SK-N-SH (cell line): ENCODE data around the gene PODXL2. TPM values are rescaled to one million over a fixed set of nuclear protein-coding genes. Genes with fewer than 3 reads are reported as not detected.
"Not testable (repeated sequence)": the region's sequence is repeated elsewhere in the genome, so short reads cannot be mapped to it uniquely, and the experiment has no call there.

Experiments
- CTCF ChIA-PET: fragments of 300-600, 350-600 bp; formaldehyde crosslinking; extraction: SDS; loops from one replicate; lab custom pipeline; 2021; lab: Yijun Ruan, JAX
- POLR2A ChIA-PET: fragments of 350-600 bp; sonication (Branson Sonifier 250); formaldehyde crosslinking; extraction: SDS; loops from one replicate; lab custom pipeline; 2020; ENCODE audit warnings: antibody characterized with exemption, inconsistent platforms; lab: Yijun Ruan, JAX
- DNase-seq: peaks from one replicate; pipeline ENCODE4 v3.0.0; 2012
- H2AFZ ChIP-seq: fragments of 200-600 bp; sonication (generic); 2 replicates; pipeline ENCODE4 v1.8.1; 2016; ENCODE audit warnings: antibody characterized with exemption, mild to moderate bottlenecking, low read depth
- H3F3A ChIP-seq: fragments of 200-600 bp; sonication (generic); replicated peaks from 2 replicates; pipeline ENCODE3; 2016; ENCODE audit warnings: antibody characterized with exemption, mild to moderate bottlenecking; ENCODE audit not compliant: insufficient read depth
- H3K27ac ChIP-seq, 2 experiments: fragments of 200-500 bp in 1 of 2; fragments of 200-600 bp in 1 of 2; sonication (Bioruptor generic) in 1 of 2; sonication (generic), shearing (Covaris generic) in 1 of 2; 2 replicates each; pipeline versions ENCODE4 v1.5.1 to v1.6.1; 2014 to 2016; ENCODE audit warnings: low read depth in 2 of 2, inconsistent platforms in 1 of 2, low read length in 1 of 2, mild to moderate bottlenecking in 1 of 2, mixed read lengths in 1 of 2
- H3K27me3 ChIP-seq: fragments of 200-600 bp; sonication (generic), shearing (Covaris generic); 2 replicates; pipeline ENCODE4 v1.6.1; 2016; ENCODE audit warnings: mixed run types; ENCODE audit not compliant: insufficient read depth
- H3K36me3 ChIP-seq, 2 experiments: fragments of 200-500 bp in 1 of 2; fragments of 200-600 bp in 1 of 2; sonication (Bioruptor generic) in 1 of 2; sonication (generic) in 1 of 2; replicated peaks in 1 of 2; 2 replicates each; pipeline versions ENCODE3 to v1.5.1; 2014 to 2016; ENCODE audit warnings: low read length in 1 of 2, mild to moderate bottlenecking in 1 of 2; ENCODE audit not compliant: insufficient read depth in 2 of 2, control insufficient read depth in 1 of 2
- H3K4me1 ChIP-seq, 2 experiments: fragments of 200-500 bp in 1 of 2; fragments of 200-600 bp in 1 of 2; sonication (Bioruptor generic) in 1 of 2; sonication (generic), shearing (Covaris generic) in 1 of 2; 2 replicates each; pipeline versions ENCODE4 v1.5.1 to v1.6.1; 2014 to 2016; ENCODE audit warnings: low read depth in 1 of 2, low read length in 1 of 2, mixed run types in 1 of 2; ENCODE audit not compliant: insufficient read depth in 2 of 2, control insufficient read depth in 1 of 2
- H3K4me2 ChIP-seq: fragments of 200-600 bp; sonication (generic), shearing (Covaris generic); 2 replicates; pipeline ENCODE4 v1.6.1; 2017; ENCODE audit warnings: mixed run types
- H3K4me3 ChIP-seq, 2 experiments: fragments of 200-500 bp in 1 of 2; fragments of 200-600 bp in 1 of 2; sonication (Bioruptor generic) in 1 of 2; sonication (generic), shearing (Covaris generic) in 1 of 2; 2 replicates each; pipeline versions ENCODE4 v1.5.1 to v1.8.1; 2014 to 2016; ENCODE audit warnings: low read depth in 2 of 2, inconsistent platforms in 1 of 2, low read length in 1 of 2, mild to moderate bottlenecking in 1 of 2, mixed read lengths in 1 of 2, moderate library complexity in 1 of 2
- H3K79me2 ChIP-seq: fragments of 200-600 bp; sonication (generic); 2 replicates; pipeline ENCODE4 v1.8.1; 2017; ENCODE audit warnings: mild to moderate bottlenecking; ENCODE audit not compliant: insufficient read depth
- H3K9ac ChIP-seq: fragments of 200-600 bp; sonication (generic); 2 replicates; pipeline ENCODE4 v1.6.1; 2017; ENCODE audit warnings: mixed run types
- H3K9me2 ChIP-seq: fragments of 200-600 bp; sonication (generic); 2 replicates; pipeline ENCODE4 v1.6.1; 2017; ENCODE audit warnings: mixed run types
- H3K9me3 ChIP-seq: fragments of 200-600 bp; sonication (generic); 2 replicates; pipeline ENCODE4 v1.6.1; 2017; ENCODE audit warnings: mixed run types, mild to moderate bottlenecking, moderate library complexity
- H4K20me1 ChIP-seq: fragments of 200-600 bp; sonication (generic); 2 replicates; pipeline ENCODE4 v1.6.1; 2017; ENCODE audit warnings: mild to moderate bottlenecking, mixed run types; ENCODE audit not compliant: insufficient read depth
- CHD2 ChIP-seq: fragments of 150-350 bp; IDR thresholded peaks from 2 replicates; pipeline ENCODE4 v1.6.1; 2018; ENCODE audit warnings: low read length; ENCODE audit not compliant: partially characterized antibody
- ELF1 ChIP-seq: IDR thresholded peaks from 2 replicates; pipeline ENCODE4 v1.4.0; 2012
- EZH2phosphoT487 ChIP-seq: fragments of 200-600 bp; sonication (generic); IDR thresholded peaks from 2 replicates; pipeline ENCODE4 v1.6.1; 2017; ENCODE audit warnings: low read depth, mixed run types, mild to moderate bottlenecking, antibody characterized with exemption, moderate library complexity, borderline replicate concordance
- FOXM1 ChIP-seq: IDR thresholded peaks from 2 replicates; pipeline ENCODE4 v1.4.0; 2012; ENCODE audit warnings: low read depth, mild to moderate bottlenecking
- GATA2 ChIP-seq: sonication (generic); formaldehyde crosslinking; IDR thresholded peaks from 2 replicates; pipeline ENCODE4 v1.5.0; 2020; ENCODE audit warnings: mild to moderate bottlenecking, missing genetic modification reagents
- JUND ChIP-seq: IDR thresholded peaks from 2 replicates; pipeline ENCODE4 v1.4.0; 2012
- MEF2A ChIP-seq: IDR thresholded peaks from 2 replicates; pipeline ENCODE4 v1.4.0; 2012; ENCODE audit warnings: low read depth, borderline replicate concordance
- MXI1 ChIP-seq: IDR thresholded peaks from 2 replicates; pipeline ENCODE4 v1.6.1; 2012; ENCODE audit warnings: mild to moderate bottlenecking, low read depth, low read length, improper control_type of control experiment
- NFIC ChIP-seq: IDR thresholded peaks from 2 replicates; pipeline ENCODE4 v1.4.0; 2012; ENCODE audit warnings: borderline replicate concordance
- RAD21 ChIP-seq: IDR thresholded peaks from 2 replicates; pipeline ENCODE4 v1.6.1; 2012; ENCODE audit warnings: mild to moderate bottlenecking, low read length
- RCOR1 ChIP-seq: fragments of 150-350 bp; IDR thresholded peaks from 2 replicates; pipeline ENCODE4 v1.6.1; 2017; ENCODE audit warnings: antibody characterized with exemption, low read length
- RFX5 ChIP-seq: IDR thresholded peaks from 2 replicates; pipeline ENCODE4 v1.6.1; 2012; ENCODE audit warnings: mild to moderate bottlenecking, improper control_type of control experiment, low read length
- SIN3A ChIP-seq: IDR thresholded peaks from 2 replicates; pipeline ENCODE4 v1.6.1; 2012; ENCODE audit warnings: low read depth, mild to moderate bottlenecking, low read length, moderate library complexity, borderline replicate concordance
- SMC3 ChIP-seq: IDR thresholded peaks from 2 replicates; pipeline ENCODE4 v1.6.1; 2012; ENCODE audit warnings: low read depth, low read length, improper control_type of control experiment
- TEAD4 ChIP-seq: IDR thresholded peaks from 2 replicates; pipeline ENCODE4 v1.4.0; 2012; ENCODE audit warnings: mild to moderate bottlenecking, borderline replicate concordance; ENCODE audit not compliant: insufficient read depth
- YY1 ChIP-seq: IDR thresholded peaks from 2 replicates; pipeline ENCODE4 v1.4.0; 2012; ENCODE audit warnings: low read depth, mild to moderate bottlenecking
- whole genome bisulfite sequencing: methylation state at CpG from one replicate; pipeline ENCODE4 v1.1.6; 2017; ENCODE audit warnings: low lambda C conversion rate; 5-methylcytosine and 5-hydroxymethylcytosine counted together
- polyA plus RNA-seq, 3 experiments: library from polyadenylated mRNA; depleted of rRNA; stranded (reverse); fragments of >200 nt; gene quantifications; 2 replicates each; pipeline ENCODE4 v1.2.3, GENCODE V29; 2012
- TF ChIP-seq, protein P1 (sequence below): fragments of 150-350 bp; IDR thresholded peaks from 2 replicates; pipeline ENCODE4 v1.6.1; 2016; ENCODE audit warnings: mild to moderate bottlenecking, low read depth, low read length
- TF ChIP-seq, protein P2 (sequence below): IDR thresholded peaks from 2 replicates; pipeline ENCODE4 v1.4.0; 2012; ENCODE audit warnings: low read depth, borderline replicate concordance
- TF ChIP-seq, protein P3 (sequence below): IDR thresholded peaks from 2 replicates; pipeline ENCODE4; 2012
- TF ChIP-seq, protein P4 (sequence below): IDR thresholded peaks from 2 replicates; pipeline ENCODE4 v1.4.0; 2012; ENCODE audit warnings: low read depth, borderline replicate concordance

The PODXL2 gene
- polyA plus RNA-seq, 1 of the 3 experiments (the other 2 are of a cell fraction) = 27.5 TPM

DNA sequence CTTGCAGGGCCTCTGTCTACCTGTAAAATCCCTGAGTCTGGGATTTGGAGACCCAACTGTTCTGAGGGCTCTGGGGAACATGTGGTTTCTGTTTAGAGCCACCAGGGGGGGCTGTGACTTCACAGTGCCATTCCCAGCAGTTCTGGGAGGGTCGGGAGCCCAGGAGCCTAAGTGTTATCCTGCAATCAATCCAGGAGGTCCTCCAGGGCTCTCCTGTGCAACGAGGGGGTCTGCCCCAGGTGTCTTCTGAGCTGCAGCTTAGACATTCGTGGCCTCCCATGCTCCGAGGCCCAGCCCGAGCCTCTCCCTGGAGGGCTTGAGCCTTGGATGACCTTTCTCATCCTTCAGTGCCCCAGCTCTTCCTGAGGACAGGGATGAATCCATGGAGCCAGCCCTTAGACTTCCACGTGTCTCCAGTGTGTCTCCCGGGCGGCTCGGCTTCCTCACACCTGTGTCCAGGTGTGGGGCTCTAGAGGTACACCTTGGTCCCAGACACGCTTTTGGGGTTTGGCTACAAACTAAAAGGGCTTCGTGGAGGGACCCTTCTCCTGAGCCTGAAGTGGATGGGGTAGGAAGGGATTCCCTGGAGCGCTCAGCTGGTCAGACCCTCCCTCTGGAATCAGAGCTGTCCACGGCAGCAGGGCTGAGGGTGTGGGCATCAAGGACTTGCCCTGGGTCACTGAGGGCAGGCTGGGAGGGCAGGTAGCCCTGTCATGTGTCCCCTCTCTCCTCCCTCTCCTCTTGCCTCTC, 23.4 kb downstream of the PODXL2 start (continued):
- TF ChIP-seq, protein P1, sequence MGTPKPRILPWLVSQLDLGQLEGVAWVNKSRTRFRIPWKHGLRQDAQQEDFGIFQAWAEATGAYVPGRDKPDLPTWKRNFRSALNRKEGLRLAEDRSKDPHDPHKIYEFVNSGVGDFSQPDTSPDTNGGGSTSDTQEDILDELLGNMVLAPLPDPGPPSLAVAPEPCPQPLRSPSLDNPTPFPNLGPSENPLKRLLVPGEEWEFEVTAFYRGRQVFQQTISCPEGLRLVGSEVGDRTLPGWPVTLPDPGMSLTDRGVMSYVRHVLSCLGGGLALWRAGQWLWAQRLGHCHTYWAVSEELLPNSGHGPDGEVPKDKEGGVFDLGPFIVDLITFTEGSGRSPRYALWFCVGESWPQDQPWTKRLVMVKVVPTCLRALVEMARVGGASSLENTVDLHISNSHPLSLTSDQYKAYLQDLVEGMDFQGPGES = no peak
- TF ChIP-seq CHD2 (no peak), FOXM1 (no peak), RCOR1 (no peak), MEF2A (no peak), SIN3A (no peak), EZH2phosphoT487 (no peak), YY1 (no peak), SMC3 (peak; percentile 91), MXI1 (no peak), JUND (no peak), RAD21 (peak; percentile 88)
- TF ChIP-seq, all 33 proteins: peak for 4

DNA sequence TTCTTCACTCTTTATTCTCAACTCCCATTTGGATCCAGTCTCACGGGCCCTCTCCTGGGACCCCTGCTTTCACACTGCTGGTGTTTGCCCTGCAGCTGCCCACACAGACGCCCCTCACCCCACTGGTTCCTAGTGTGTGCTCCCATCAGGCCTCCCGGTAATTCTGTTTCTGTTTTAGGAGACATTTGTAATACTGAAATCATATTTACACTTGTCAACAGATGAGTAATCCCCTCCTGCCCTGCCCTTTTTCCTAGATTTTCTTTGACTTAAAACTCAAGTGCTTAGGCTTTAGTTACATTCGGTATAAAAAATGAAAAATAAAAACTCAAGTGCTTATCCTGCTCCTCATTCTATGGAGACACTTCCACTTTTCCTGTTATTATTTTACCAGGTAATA, 25.4 kb downstream of the PODXL2 start:
- WGBS = 74% methylated on average over 4 of the region's 4 CpGs
- POLR2A ChIA-PET = no interaction called here
- no peak for TF ChIP-seq TEAD4
- no peak for TF ChIP-seq NFIC
- TF ChIP-seq EZH2phosphoT487 = no peak
- TF ChIP-seq CHD2 = no peak
- no peak for TF ChIP-seq RFX5
- TF ChIP-seq, protein P2, sequence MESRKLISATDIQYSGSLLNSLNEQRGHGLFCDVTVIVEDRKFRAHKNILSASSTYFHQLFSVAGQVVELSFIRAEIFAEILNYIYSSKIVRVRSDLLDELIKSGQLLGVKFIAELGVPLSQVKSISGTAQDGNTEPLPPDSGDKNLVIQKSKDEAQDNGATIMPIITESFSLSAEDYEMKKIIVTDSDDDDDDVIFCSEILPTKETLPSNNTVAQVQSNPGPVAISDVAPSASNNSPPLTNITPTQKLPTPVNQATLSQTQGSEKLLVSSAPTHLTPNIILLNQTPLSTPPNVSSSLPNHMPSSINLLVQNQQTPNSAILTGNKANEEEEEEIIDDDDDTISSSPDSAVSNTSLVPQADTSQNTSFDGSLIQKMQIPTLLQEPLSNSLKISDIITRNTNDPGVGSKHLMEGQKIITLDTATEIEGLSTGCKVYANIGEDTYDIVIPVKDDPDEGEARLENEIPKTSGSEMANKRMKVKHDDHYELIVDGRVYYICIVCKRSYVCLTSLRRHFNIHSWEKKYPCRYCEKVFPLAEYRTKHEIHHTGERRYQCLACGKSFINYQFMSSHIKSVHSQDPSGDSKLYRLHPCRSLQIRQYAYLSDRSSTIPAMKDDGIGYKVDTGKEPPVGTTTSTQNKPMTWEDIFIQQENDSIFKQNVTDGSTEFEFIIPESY = no peak
- TF ChIP-seq MXI1 = no peak
- TF ChIP-seq, protein P3, sequence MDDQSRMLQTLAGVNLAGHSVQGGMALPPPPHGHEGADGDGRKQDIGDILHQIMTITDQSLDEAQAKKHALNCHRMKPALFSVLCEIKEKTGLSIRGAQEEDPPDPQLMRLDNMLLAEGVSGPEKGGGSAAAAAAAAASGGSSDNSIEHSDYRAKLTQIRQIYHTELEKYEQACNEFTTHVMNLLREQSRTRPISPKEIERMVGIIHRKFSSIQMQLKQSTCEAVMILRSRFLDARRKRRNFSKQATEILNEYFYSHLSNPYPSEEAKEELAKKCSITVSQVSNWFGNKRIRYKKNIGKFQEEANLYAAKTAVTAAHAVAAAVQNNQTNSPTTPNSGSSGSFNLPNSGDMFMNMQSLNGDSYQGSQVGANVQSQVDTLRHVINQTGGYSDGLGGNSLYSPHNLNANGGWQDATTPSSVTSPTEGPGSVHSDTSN = no peak
- no peak for TF ChIP-seq FOXM1
- no peak for TF ChIP-seq RCOR1
- TF ChIP-seq, protein P4, sequence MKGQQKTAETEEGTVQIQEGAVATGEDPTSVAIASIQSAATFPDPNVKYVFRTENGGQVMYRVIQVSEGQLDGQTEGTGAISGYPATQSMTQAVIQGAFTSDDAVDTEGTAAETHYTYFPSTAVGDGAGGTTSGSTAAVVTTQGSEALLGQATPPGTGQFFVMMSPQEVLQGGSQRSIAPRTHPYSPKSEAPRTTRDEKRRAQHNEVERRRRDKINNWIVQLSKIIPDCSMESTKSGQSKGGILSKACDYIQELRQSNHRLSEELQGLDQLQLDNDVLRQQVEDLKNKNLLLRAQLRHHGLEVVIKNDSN = no peak
- TF ChIP-seq SMC3 = no peak
- TF ChIP-seq GATA2 (CRISPR knock-in tag) = no peak
- TF ChIP-seq ELF1 = no peak
- Histone ChIP-seq H3K4me3 (no peak overlapping the region), H3K9ac (no peak overlapping the region), H3K9me2 (no peaks in the 10 kb centered on the region), H3K79me2 (no peaks in the 10 kb centered on the region), H2AFZ (no peak overlapping the region), H3K4me2 (no peak overlapping the region), H3K27me3 (no peaks in the 10 kb centered on the region), H3K9me3 (no peaks in the 10 kb centered on the region), H4K20me1 (no peaks in the 10 kb centered on the region), H3F3A (peaks cover 14% of the 10 kb centered on the region), H3K4me1 (peaks cover 0 to 8% of the 10 kb centered on the region in 2 experiments; a peak in 2 of 4 replicates), H3K36me3 (no peaks in the 10 kb centered on the region), H3K27ac (no peak overlapping the region)
- no peak for DNase-seq
- CTCF ChIA-PET = interaction anchor here (0.9 kb wide), 1 partner anchor 41 kb away, joined by 3 read pairs; no protein-coding TSS in a partner anchor

DNA sequence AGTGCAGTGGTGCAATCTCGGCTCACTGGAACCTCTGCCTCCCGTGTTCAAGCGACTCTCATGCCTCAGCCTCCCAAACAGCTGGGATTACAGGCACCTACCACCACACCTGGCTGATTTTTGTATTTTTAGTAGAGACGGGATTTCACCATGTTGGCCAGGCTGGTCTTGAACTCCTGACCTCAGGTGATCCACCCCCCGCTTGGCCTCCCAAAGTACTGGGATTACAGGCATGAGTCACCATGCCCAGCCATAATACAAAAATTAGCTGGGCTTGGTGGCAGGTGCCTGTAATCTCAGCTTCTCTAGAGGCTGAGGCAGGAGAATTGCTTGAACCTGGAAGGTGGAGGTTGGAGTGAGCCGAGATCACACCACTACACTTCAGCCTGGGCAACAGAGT, 26.0 kb downstream of the PODXL2 start:
- peaks cover 14% of the 10 kb centered on the region for H3F3A ChIP-seq
- POLR2A ChIA-PET = not testable (repeated sequence)
- CTCF ChIA-PET = interaction anchor here (0.9 to 1.7 kb wide), 2 partner anchors 41 to 80 kb away, joined by 3 to 7 read pairs; no protein-coding TSS in a partner anchor

More for the DNA sequence above, 26.0 kb downstream of the PODXL2 start:
- H3K27me3 ChIP-seq, H3K9ac ChIP-seq, H3K9me3 ChIP-seq, H4K20me1 ChIP-seq, H3K4me1 ChIP-seq, DNase-seq, H3K36me3 ChIP-seq, H3K79me2 ChIP-seq, H3K4me3 ChIP-seq, H2AFZ ChIP-seq, H3K9me2 ChIP-seq: not testable (repeated sequence)
- H3K4me2 ChIP-seq = peak overlapping the region; percentile 11; the same call in 1 of the 2 replicates
- peak overlapping the region in 1 of 2 experiments; percentile 48; a peak in 1 of 4 replicates for H3K27ac ChIP-seq
- 100% methylated on average over 5 of the region's 6 CpGs for WGBS
